NCI-H1417 (cell line): ENCODE measurements around the gene AP2A2.

Experiments
- DNase-seq, 3 experiments: peaks; one replicate each; lab custom pipeline; 2025; lab: John Stamatoyannopoulos, UW

Gene AP2A2

DNA sequence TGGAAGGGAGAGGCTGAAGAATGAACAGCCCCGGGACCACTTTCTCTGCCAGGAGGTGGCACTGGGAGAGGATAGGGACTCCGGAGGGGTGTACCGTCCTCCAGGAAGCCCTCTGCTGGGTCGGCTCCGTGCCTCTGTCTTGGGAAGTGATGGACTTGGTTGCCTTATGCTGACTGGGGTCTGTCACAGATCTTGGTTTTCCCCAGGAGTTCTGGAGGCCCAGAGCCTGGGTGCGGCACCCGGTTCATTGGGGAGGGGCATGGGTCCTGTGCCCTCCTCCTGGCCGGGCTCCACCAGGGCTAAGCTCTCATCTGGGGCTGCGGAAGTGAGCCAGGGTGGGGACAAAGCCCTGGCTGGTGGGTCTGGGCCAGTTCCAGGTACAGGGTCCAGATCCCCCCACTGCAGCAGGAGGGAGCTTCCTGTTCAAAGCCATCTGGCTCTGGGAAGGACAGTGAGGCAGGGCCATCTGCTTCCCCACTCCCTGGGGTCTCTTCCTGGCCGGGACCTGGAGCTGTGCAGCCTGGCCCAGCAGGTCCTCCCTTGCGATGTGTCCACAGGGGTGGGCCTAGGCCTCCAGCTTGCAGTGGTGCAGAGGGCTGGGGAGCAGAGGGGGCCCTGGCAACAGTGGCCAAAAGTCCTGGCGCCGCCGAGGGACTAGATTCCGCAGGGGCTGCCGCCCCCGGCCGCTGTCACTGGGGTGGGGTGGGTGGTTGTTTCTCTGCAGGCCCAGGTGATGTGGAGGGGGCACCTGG lies 1.1 kb upstream of the AP2A2 start:
- no peak for DNase-seq

DNA sequence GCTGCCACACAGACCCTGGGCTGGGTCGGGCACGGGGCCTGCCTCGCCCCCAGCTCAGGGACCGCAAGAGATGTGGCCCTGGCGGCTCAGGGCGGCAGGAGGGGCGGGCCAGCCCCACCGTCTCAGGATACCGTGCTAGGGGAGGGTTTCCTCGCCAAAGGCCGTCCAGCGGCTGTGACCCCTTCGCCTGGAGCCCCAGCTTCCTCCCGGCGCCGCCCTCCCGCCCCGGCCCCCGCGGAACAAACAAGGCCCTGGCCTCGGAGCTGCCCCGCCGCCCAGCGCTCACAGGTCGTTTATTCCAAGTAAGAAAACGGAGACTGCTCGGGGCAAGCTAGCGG lies 543 bp upstream of the AP2A2 start:
- no peak for DNase-seq

DNA sequence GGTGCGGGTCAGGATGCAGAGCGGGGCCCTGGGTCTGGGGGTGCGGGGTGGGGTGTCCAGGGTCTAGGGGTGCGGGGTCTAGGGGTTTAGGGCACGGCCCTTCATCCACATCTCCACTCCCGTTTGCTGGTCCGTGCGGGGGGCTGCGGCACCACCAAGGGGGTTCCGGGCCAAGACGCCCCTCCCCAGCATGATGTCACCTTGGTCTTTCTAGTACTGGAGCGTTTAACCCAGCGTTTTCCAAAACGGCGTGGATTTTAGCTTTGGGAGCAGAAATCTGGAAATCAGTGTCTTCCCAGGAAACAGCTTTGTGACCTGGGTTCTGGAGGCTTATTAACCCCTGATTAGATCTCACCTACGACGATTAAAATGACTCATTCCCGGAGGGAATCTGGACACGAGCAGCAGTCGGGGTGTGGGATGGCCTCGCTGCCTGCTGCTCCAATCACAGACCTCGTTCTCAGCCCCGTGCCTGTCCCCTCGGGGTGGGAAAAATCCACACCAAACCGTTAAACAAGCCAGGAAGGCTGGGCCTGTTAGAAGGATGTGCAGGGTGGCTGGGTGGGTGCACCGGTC lies 759 bp downstream of the AP2A2 start:
- peak in 1 of 3 experiments; percentile 42 for DNase-seq

DNA sequence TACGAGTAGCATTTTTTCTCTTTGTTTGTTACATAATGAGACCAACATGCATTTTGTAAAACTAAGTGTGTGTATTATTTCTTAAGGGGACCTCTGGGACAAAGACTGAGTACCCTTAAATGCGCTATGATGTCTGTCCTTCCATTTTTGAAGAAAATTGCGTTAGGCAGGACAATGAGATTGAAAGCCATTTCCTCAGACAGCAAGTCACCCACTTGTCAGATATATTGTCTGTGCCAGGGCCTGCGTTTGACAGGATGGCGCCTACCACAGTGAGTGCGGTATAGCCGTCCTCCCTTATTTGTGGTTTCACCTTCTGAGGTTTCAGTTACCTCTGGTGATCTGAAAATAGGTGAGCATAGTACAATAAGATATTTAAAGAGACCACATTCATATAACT lies 2.2 kb downstream of the AP2A2 start:
- DNase-seq: no peak

DNA sequence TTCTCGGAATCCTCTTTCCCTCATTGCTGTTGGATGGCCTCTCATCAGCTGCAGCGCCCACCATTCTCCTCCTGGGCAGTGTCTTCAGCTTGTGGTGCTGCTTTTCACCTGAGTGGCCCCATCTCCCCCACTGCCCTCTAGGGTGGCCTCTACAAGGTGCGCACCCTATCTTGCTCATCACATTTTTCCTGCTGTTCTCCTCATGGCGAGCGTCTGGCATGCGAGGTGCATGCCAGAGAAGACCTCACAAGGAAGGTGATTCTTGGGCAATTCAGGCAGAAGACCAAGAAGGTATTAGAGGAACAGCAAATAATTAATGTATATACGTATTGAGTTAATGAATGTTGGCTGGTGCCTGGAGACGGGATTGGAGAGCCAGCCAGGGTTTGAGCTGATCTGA lies 3.1 kb downstream of the AP2A2 start:
- no peak for DNase-seq

DNA sequence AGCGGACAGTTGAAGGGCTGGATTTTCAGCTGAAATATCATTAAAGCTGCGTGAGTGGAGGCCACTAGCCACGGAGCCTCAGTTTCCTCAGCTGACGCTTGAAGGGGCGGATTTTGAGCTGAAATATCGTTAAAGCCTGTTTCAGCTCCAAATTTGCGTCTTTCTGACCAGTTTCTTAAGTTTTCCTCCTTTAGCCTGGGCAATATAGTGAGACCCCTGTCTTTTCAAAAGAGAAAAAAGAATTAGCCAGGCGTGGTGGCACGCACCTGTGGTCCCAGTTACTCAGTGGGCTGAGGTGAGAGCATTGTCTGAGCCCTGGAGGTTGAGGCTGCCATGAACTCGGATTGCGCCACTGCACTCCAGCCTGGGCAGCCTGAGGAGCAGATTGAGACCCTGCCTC lies 3.7 kb downstream of the AP2A2 start:
- DNase-seq: no peak

DNA sequence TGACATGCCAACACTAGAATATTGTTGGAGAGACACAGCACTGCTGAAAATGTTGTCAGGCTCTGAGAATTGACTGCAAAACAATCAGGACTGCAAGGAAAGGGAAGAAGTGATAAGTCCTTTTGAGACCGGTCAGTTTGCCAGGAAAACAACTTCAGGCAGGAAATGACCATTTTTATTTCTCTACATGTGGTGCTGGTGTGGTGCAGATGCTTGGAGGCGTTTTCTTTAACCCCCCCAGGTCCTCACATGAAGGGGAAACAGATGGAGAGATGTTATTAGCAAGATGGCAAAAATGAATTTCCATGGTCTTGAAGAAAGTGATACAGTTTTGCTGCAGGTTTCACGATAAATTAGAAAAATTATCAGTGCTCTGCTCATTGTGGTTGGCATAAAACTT lies 5.7 kb downstream of the AP2A2 start:
- no peak for DNase-seq

DNA sequence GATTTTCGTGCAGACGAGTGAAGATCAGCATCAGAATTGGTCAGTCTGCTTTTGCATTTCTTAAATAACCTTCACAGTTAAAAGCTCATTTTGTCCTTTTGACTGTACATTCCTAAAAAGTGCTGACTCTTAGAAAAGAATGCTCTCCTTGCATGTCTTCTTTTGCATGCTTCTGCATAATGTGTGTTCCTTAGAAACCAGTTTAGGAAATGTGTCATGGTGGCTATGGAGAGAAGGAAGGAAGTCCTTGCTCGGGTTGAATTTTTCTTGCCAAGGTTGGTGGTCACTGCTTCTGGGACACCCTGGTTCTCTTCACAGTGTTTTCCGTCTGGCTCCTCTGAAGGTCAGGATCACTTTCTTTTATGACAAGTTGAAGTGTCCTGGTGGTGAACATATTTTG lies 6.8 kb downstream of the AP2A2 start:
- DNase-seq: no peak

DNA sequence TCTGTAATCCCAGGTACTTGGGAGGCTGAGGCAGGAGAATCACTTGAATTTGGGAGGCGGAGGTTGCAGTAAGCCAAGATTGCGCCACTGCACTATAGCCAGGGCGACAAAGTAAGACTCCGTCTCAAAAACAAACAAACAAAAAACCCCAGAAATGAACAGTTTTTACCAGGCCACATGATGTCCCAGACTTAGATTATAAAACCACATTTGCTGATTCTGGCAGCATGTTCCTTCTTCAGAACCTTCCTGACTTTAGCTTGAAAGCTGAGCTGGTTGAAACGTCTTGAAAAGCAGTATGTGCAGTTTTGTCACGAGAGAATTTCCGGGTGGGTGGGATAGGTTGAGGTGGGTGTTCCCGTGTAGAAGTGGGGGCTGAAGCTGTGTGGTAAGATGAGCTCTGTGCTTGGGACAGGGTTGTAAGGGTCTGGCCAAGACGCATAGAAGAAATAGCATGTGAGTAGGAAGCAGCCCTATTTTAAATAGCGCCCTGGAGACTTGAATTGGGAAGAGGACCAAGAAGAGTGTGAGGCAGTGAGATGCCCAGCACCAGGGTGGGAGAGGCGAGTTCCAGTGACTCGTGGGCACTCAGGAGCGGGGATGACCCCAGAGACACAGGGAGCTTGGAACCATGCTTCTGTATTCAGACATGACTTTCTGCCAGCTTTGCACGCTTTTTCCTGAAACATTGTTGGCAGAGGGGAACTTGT lies 7.6 kb downstream of the AP2A2 start:
- no peak for DNase-seq

DNA sequence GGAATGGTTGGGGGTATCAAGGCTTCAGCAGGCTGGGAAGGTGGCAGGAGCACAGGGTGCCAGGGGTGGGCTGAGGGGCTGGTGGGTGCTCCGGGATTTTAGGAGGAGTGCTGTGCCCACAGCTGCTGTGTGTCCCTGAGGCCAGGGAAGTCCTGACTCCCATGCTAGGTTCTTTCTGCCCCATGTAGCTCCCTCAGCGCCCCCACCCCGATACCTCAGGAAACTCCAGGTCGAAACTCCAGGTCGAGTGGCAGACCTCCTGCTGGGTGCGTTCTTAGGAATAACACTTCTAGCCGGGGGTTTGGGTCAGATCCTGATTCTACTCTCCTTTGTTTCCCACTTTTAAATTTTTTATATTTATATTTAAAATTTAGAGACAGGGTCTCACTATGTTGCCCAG lies 8.3 kb downstream of the AP2A2 start:
- no peak for DNase-seq

DNA sequence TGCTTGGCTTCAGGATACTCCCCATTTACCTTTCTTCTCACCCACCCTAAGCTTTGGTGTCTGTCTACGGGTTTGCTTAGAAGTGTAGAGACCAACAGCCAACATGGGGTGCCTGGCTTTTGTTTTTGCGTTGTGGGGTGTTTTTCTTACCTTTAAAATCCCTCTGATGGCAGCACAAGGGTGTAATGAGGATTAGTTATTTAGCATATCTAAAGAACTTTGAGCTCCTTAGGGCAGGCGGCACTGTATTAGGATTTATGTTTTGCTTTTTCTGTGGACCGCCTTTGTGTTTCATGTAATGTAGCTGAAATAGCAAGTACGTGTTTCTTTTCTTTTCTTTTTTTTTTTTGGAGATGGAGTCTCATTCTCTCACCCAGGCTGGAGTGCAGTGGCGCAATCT lies 8.9 kb downstream of the AP2A2 start:
- no peak for DNase-seq

DNA sequence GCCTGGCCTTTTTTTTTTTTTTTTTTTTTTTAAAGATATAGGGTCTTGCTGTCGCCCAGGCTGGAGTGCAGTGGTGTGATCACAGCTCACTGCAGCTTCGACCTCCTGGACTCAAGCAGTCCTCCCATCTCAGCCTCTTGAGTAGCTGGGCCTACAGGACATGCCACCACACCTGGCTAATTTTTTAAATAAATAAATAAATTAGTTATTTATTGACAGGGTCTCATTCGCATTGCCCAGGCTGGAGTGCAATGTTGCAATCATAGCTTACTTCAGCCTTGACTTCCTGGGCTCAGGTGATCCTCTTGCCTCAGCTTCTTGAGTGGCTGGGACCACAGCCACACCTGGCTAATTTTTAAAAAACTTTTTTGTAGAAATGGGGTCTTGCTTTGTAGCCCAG lies 10.5 kb downstream of the AP2A2 start:
- DNase-seq: no peak

DNA sequence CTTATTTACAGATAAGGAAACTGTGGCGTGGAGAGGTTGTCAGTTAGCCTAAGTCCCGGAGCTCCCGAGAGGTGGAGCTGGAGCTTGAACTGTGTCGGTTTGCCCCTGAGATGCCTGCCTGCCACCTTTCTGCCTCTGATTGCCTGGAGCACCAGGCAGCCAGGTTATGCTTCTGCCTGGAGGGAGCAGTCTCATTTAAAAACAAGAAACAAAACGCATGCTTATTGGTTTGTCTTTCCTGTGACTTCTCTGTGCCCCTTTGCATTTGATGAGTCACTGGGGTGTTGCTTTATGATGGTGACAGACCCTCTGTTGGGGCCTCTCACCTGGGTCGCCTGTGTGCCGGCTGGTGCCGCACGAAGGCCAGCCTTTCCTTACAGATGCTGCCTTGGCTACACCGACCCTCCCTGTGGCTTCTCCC lies 12.2 kb downstream of the AP2A2 start:
- DNase-seq: no peak

DNA sequence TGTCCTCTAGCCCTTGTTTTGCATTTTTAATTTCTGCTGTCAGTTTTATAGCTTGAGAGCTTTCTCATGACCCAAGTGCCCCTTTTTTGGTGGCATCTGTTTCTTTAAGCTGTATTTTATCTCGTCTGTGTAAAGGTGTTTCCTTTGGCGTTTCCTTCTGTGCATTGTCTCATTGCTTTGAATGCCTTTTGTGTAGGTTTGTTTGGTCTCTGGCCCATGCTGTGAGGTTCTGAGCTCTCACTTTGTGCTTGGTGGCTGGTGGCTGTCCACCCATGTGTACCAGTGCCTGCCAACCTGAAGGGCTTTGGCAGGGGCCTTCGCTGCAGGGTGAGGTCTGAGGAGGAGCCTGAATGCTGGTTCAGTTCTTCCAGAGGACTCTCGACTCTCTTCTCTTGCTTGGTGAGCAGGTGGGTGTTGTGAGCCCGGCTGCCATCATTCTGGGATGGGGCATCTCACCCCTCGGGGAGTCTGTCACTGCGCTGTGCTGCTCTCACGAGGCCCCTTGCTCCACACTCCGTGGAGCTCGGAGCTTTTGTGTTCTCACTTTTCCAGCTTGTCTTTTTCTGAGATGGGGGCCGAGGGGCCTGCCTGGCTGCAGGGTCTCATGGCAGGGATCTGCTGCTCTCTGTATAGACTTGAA lies 14.9 kb downstream of the AP2A2 start:
- DNase-seq: peak in 1 of 3 experiments; percentile 12

DNA sequence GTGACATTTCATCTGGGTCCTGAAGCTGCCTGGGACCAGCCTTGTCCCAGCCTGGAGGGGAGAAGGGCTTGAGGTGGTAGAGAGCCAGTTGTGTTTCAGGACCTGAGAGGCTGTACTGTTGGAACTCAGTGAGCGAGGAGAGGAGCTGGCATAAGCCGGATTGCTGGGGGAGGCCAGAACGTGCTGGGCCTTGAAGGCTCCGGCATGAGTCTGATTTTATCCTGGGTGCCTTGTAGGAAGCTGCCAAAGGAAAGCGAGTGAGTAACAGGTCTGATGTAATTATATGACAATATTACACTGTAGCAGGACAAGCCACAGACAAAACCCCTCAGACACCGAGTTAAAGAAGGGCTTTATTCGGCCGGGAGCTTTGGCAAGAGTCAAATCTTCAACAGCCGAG lies 17.2 kb downstream of the AP2A2 start:
- DNase-seq: no peak

DNA sequence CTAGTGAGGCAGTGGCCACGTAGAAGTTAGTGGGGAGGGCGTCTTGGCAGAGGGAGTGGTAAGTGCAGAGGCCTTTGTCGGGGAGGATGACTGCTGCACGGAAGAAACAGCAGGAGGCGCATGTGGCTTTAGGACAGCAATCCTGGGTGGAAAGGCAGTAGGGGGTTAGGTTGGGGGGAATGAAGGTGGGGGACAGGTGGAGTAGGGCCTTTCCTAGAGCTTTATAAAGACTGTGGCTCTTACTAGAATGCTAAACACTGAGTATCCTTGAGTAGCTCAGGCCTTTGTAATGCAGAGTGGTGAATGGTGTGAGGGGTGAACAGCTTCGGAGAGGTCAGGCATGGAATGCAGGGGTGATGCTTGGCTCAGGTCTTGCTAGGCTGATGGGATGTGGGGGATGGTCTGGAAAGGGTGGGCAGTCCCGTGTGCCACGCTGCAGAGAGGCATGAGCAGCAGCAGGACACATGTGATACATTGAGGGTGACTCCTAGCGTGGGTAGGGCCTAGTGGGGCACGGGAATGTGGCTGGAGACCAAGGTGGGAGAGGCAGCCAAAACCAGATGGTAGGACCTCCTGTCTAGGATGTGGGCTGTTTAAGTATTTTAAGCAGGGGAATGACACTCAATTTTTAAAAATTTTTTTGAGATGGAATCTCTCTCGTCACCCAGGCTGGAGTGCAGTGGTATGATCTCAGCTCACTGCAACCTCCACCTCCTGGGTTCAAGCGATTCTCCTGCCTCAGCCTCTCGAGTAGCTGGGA lies 19.2 kb downstream of the AP2A2 start:
- DNase-seq: no peak

DNA sequence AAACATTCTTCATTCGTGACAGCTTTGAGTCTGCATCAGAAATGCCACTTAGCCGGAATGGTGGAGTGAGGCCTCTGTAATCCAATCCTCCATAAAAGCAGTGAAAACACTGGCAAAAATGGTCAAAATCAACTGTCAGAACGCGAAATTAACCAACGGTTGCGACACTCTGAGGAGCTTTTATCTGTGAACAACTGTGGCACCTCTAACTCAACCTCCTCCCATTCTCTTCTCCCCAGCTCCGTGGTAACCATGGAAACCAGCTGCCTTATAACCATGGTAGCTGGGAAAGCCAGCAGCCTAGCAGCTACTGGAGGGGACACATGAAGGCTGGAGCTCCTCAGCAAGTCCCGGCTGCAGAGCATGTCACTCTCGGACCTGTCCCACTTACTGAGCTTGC lies 20.3 kb downstream of the AP2A2 start:
- peak in 1 of 3 experiments; percentile 27 for DNase-seq

DNA sequence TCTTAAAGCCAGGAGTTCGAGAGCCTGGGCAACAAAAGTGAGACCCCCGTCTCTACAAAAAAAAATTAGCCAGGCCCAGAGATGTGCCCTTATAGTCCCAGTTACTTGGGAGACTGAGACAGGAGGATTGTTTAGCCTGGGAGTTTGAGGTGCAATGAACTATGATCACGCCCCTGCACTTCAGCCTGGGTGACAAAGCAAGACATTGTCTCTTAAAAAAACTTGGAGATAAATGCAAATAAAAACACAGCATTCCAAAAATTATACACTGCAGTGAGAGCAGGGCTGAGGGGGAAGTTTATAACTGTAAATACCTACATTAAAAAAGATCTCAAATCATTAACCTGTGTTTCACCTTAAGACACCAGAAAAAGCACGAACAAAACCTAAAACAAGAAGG lies 22.1 kb downstream of the AP2A2 start:
- DNase-seq: no peak

DNA sequence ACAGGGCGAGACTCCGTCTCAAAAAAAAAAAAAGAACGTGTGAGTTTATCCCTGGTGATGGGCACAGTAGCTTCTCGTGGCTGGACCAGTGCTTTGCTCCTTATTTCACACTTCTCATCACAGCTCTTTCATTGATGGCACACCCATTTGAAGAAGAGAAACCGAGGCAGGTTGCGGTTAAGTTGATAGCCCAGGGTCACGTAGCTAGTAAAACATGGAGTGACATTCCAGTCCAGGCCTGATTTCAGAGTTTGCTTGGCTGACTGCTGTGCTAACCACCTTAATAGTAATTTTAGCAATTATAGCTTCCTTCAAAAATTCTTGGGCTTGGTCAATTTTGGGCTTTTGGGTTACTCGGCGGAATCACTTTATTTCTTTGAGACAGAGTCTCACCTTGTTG lies 25.8 kb downstream of the AP2A2 start:
- no peak for DNase-seq

DNA sequence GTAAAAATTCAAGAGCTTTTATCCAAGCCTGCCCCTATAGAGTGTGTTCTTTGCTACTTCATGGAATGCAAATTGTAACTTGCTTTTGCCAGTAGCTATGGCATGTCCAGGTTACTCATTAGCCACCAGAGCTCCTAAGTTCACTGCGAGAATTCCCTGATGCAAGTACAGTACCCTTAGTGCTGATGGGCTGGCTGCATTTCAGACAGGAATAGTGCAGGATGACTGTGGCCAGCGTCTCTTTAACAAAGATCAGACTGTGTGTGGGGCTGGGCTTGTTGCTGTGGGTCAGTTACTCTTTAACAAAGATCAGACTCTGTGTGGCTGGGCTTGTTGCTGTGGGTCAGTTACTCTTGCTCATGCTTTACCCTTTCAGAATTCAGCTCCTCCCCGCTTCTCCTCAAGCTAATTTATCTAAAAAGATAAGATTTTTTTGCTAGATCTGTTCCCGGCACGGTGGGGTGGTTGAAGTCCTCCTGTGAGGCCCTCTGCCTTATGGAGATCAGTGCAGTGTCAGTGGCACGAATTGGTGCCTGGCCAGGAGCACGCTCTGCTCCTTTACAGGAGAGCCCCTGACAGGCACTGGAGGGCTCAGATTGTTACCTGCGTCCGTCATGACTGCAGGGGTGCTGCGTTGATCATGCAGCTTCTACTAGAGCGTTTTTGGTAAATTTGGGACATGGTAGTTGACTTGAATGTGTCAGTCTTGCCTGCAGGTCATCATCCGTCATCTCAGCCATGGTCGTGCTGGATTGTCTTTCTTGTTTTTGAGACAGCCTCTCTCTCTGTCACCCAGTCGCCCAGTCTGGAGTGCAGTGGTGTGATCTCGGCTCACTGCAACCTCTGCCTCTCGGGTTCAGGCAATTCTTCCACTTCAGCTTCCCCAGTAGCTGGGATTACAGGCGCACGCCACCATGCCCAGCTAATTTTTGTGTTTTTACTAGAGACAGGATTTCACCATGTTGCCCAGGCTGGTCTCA lies 27.0 kb downstream of the AP2A2 start:
- DNase-seq: no peak

DNA sequence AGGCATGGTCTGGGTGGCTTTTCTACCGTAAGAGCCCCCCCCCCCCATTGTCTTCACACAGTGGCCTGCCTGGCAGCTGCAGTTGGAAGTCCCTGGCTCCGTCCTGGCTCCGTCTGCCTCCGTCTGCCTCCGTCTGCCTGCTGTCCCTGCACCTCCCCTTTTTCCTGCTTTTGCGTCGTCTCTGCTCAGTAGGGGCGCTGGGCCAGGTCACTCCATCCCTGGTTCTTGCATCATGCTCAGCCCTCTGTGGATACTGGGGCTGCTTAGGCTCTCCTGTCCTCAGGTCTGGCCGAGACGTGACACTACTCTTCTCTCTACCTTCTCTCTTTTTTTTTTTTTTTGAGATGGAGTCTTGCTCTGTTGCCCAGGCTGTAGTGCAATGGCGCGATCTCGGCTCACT lies 27.8 kb downstream of the AP2A2 start:
- DNase-seq: no peak
